K562 (cell line): ENCODE data around the gene GLP1R.

Experiments
- HNRNPUL1 ChIP-seq: fragments of 200-400 bp; formaldehyde crosslinking; IDR thresholded peaks from 2 replicates; pipeline ENCODE4 v1.6.1; 2017; ENCODE audit warnings: low read length
- POU5F1 ChIP-seq: fragments of 150-350 bp; IDR thresholded peaks from 2 replicates; pipeline ENCODE4 v1.6.1; 2014; ENCODE audit warnings: borderline replicate concordance, low read length, low read depth, mild to moderate bottlenecking; ENCODE audit not compliant: partially characterized antibody
- PTBP1 ChIP-seq: fragments of 200-400 bp; formaldehyde crosslinking; IDR thresholded peaks from 2 replicates; pipeline ENCODE4 v1.6.1; 2017; ENCODE audit warnings: low read depth, low read length
- RBBP5 ChIP-seq: fragments of 200-600 bp; sonication (generic); IDR thresholded peaks from 2 replicates; pipeline ENCODE4 v1.6.1; 2012; ENCODE audit warnings: borderline replicate concordance, mild to moderate bottlenecking, low read length, control low read depth, inconsistent platforms; ENCODE audit not compliant: insufficient read depth, poor library complexity, severe bottlenecking
- SIN3A ChIP-seq, 2 experiments: fragments of 150-350 bp in 1 of 2; IDR thresholded peaks; 2 replicates each; pipeline ENCODE4 v1.6.1; 2011 to 2016; ENCODE audit warnings: borderline replicate concordance in 2 of 2, low read depth in 2 of 2, low read length in 2 of 2, mild to moderate bottlenecking in 2 of 2, moderate library complexity in 2 of 2; ENCODE audit not compliant: control insufficient read depth in 1 of 2
- TAF1 ChIP-seq: IDR thresholded peaks from 2 replicates; pipeline ENCODE4 v1.6.1; 2011; ENCODE audit warnings: mild to moderate bottlenecking, low read length, moderate library complexity; ENCODE audit not compliant: insufficient read depth, control insufficient read depth, severe bottlenecking; ENCODE audit errors: extremely low read depth
- TBP ChIP-seq: optimal IDR thresholded peaks from 2 replicates; pipeline ENCODE3; 2011; ENCODE audit warnings: low read depth, low read length, improper control_type of control experiment
- YY1 ChIP-seq, 3 experiments: IDR thresholded peaks; 2 replicates each; pipeline ENCODE4 v1.6.1; 2011; ENCODE audit warnings: low read length in 2 of 3, mild to moderate bottlenecking in 2 of 3, moderate library complexity in 2 of 3, borderline replicate concordance in 1 of 3, control low read depth in 1 of 3, low read depth in 1 of 3; ENCODE audit not compliant: insufficient read depth in 3 of 3, insufficient replicate concordance in 2 of 3, control insufficient read depth in 1 of 3, insufficient read length in 1 of 3; ENCODE audit errors: extremely low read depth in 1 of 3
- ZNF124 ChIP-seq: sonication (generic); formaldehyde crosslinking; IDR thresholded peaks from 2 replicates; pipeline ENCODE4 v1.8.1; 2022; ENCODE audit warnings: missing genetic modification reagents
- TF ChIP-seq, protein P1 (sequence below), 3 experiments: IDR thresholded peaks in 2 of 3; conservative IDR thresholded peaks in 1 of 3; 2 replicates each; pipeline ENCODE4 v1.5.1; 2011 to 2012; ENCODE audit warnings: low read length in 3 of 3, mild to moderate bottlenecking in 3 of 3, control low read depth in 2 of 3, improper control_type of control experiment in 1 of 3, inconsistent platforms in 1 of 3, low read depth in 1 of 3, mixed read lengths in 1 of 3, moderate library complexity in 1 of 3; ENCODE audit not compliant: insufficient read depth in 2 of 3

DNA sequence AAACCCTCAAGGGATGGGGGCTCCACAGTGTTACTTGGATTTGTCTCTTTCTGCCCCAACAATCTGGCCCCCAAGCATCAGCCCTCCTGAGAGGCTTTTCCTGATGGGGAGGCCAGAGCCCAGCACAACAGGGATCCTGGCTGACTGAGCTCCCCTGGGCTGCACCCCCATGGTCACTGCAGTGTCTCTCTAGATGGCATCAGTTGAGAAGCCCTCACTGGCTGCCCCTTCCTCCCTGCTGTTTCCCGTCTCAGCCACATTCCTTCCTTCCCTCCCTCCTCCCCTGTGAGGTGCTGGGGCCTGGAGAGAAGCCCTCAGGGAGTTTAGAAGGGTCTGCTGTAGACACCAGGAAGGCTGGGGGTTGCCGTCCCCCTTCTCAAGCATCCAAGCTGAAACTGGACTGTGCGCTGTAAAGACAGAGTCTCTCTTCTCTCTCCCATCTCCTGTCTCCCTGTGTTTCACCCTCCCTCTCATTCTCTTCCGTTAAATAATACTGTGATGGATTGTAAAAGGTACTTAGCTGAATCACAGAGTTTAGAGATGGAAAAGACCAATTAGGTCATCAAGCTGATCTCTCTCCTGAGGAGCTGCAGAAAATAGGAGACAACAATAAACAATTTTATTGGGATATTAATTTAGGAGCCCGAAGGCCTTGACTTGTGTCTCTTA lies 36.7 kb downstream of the GLP1R start:
- TF ChIP-seq TAF1, result no peak
- TF ChIP-seq SIN3A (IDR thresholded peaks at IDR 0.05; ENCODE audit: borderline replicate concordance in 2 of 2, control insufficient read depth in 1 of 2, low read depth in 2 of 2, low read length in 2 of 2), result no peak
- TF ChIP-seq, protein P1, sequence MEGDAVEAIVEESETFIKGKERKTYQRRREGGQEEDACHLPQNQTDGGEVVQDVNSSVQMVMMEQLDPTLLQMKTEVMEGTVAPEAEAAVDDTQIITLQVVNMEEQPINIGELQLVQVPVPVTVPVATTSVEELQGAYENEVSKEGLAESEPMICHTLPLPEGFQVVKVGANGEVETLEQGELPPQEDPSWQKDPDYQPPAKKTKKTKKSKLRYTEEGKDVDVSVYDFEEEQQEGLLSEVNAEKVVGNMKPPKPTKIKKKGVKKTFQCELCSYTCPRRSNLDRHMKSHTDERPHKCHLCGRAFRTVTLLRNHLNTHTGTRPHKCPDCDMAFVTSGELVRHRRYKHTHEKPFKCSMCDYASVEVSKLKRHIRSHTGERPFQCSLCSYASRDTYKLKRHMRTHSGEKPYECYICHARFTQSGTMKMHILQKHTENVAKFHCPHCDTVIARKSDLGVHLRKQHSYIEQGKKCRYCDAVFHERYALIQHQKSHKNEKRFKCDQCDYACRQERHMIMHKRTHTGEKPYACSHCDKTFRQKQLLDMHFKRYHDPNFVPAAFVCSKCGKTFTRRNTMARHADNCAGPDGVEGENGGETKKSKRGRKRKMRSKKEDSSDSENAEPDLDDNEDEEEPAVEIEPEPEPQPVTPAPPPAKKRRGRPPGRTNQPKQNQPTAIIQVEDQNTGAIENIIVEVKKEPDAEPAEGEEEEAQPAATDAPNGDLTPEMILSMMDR (IDR thresholded peaks at IDR 0.05 in 2 of 3, conservative IDR thresholded peaks at IDR 0.05 in 1 of 3; ENCODE audit: insufficient read depth in 2 of 3, low read depth in 1 of 3, low read length in 3 of 3), result no peak
- no peak for TF ChIP-seq PTBP1
- TF ChIP-seq YY1 (IDR thresholded peaks at IDR 0.05; ENCODE audit: borderline replicate concordance in 1 of 3, control insufficient read depth in 1 of 3, extremely low read depth in 1 of 3, insufficient read depth in 3 of 3, insufficient read length in 1 of 3, insufficient replicate concordance in 2 of 3, low read depth in 1 of 3, low read length in 2 of 3), result no peak
- no peak for TF ChIP-seq POU5F1
- no peak for TF ChIP-seq HNRNPUL1
- TF ChIP-seq RBBP5, result no peak
- no peak for TF ChIP-seq TBP
- no peak for TF ChIP-seq ZNF124 (CRISPR knock-in tag)
